ENCODE results near the gene PCYOX1L.
A peak's percentile ranks its signal among the peaks of the same experiment; 100 is the strongest.

The PCYOX1L gene

DNA sequence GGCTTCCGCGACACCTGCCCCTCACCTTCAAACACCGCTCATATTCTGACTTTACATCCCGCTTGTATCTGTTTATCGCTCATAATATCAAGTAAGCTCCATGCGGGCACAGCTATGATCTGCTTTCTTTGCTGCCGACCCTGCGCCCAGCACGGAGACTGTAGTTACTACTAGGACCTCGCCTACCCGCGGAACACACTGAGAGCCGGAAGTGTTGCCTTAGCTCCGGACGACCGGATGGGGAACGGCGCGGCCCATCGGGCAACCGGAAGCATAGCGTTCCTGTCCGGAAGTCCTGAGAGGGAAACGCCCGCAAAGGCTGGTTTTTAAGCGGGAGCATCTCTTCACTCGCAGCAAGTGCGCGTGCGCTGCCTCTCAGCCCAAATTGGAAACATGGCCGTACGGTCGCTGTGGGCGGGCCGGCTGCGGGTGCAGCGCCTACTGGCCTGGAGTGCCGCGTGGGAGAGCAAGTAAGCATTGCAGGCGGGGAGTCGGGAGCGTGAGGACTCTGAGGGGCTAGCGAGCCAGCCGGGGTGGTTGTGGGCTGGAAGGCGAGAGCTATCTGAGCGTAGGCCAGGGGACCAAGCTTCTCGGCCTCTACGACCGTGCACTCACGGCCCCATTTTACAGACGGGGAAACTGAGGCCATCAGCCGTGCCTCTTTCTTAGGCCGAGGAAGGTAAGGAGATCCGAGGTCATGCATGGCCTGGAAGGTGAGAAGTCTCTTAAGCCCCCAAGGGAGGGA, 12.5 kb upstream of the PCYOX1L start, which contains the start of gene GRPEL2:
Gene GRPEL2 (plus strand): TSS at position 353 of the 745 bp plus-strand sequence. CDS start 41 bp downstream, at position 394.
- H3K4me3 ChIP-seq (ENCODE audit: low read depth, low read length) = peak within 1 kb of the TSS; percentile 98
- TF ChIP-seq, protein P1, sequence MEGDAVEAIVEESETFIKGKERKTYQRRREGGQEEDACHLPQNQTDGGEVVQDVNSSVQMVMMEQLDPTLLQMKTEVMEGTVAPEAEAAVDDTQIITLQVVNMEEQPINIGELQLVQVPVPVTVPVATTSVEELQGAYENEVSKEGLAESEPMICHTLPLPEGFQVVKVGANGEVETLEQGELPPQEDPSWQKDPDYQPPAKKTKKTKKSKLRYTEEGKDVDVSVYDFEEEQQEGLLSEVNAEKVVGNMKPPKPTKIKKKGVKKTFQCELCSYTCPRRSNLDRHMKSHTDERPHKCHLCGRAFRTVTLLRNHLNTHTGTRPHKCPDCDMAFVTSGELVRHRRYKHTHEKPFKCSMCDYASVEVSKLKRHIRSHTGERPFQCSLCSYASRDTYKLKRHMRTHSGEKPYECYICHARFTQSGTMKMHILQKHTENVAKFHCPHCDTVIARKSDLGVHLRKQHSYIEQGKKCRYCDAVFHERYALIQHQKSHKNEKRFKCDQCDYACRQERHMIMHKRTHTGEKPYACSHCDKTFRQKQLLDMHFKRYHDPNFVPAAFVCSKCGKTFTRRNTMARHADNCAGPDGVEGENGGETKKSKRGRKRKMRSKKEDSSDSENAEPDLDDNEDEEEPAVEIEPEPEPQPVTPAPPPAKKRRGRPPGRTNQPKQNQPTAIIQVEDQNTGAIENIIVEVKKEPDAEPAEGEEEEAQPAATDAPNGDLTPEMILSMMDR (conservative IDR thresholded peaks at IDR 0.05; ENCODE audit: low read depth, low read length) = no peak
- peak; percentile 98 for DNase-seq (ENCODE audit: low read depth)

DNA sequence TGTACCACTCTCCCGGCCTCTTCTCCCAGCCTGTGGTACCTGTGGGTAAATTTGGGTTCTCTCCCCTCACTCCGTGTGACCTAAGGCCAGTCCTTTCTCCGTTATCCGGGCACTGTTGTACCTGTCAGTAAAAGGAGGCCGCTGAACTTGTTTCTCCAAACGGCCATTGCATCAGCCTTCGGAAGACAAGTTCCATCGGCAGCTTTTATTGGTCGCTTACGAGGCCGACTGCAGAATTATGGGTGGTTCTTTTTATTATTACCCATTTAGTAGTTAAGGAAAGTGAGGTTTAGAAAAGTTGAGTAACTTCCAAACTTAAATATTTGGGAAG, 12.0 kb upstream of the PCYOX1L start:
- TF ChIP-seq, protein P1 (conservative IDR thresholded peaks at IDR 0.05; ENCODE audit: low read depth, low read length) = no peak
- DNase-seq (ENCODE audit: low read depth) = peak; percentile 62
- peak overlapping the region; percentile 98 for H3K4me3 ChIP-seq (ENCODE audit: low read depth, low read length)

DNA sequence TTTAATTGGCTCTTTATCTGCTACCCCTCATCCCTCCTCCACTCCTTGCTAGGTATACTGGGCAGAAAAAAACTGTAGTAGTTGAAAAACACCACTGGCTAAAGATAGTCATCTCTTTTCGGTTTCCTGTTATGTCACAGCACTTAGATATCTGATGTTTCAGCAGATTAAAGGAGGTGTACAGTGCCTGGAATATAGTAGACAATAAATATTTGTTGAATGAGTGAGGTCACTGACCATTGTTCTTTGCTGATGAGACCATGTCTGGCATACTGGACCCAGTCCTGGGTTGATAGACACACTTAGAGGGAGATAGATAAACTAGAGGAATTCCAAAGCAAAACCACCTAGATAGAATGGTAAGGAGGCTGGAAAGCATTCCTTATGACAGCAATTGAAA, 9.3 kb upstream of the PCYOX1L start:
- TF ChIP-seq, protein P1 (conservative IDR thresholded peaks at IDR 0.05; ENCODE audit: low read depth, low read length) = no peak
- no peak overlapping the region for H3K4me3 ChIP-seq (ENCODE audit: low read depth, low read length)
- no peak for DNase-seq (ENCODE audit: low read depth)

DNA sequence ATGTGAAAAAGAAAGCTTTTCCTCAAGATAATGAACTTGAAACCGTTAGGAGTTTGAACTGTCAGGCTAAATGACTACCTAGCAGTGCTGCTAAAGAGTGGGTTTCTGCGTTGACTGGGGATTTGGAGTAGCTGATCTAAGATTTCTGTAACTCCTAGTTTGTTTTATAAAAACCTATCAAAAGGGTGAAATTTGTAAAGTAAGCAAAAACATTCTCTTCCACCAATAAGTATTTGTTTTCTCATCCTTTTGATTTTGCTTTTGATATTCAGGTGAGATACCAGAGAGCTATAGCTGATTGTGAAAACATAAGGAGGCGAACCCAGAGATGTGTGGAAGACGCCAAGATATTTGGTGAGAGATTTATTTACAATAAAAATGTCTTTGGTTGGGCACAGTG, 8.5 kb upstream of the PCYOX1L start:
- no peak overlapping the region for H3K4me3 ChIP-seq (ENCODE audit: low read depth, low read length)
- TF ChIP-seq, protein P1 (conservative IDR thresholded peaks at IDR 0.05; ENCODE audit: low read depth, low read length) = no peak
- no peak for DNase-seq (ENCODE audit: low read depth)

DNA sequence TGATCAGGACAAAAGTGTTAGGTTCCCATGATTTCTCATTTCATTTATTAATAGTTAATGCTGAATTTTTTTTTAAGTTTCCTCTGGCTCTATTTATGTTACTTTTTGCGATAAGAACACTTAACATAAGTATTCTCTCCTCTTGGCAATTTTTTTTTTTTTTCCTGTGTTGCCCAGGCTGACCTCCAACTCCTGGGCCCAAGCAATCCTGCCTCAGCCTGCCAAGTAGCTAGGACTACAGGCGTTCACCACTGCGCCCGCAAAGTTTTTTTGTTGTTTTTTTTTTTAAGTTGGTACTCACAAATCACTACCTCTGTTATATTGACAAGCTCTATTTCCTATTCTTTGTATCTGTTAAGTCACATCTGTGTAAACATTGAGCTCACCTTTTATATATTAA, 5.7 kb upstream of the PCYOX1L start:
- DNase-seq (ENCODE audit: low read depth) = no peak
- no peak overlapping the region for H3K4me3 ChIP-seq (ENCODE audit: low read depth, low read length)
- TF ChIP-seq, protein P1 (conservative IDR thresholded peaks at IDR 0.05; ENCODE audit: low read depth, low read length) = no peak

DNA sequence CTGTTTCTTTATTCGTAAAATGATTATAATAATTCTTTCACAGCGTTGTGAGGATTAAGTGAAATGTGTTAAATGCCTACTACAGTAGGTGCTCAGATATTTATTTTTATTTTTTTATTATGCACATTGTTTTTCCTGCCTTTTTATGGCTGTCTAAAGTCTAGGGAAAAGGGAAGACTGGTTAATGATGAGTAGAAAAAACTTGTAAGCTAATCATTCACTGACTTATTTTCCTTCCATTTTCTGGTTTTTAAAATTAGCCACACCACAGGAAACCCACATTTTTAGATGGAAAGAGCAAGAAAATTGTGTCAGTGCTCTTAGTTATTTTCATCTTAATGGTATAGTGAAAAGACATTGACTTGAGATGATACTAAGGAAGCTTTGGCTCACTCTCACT, 3.9 kb upstream of the PCYOX1L start:
- TF ChIP-seq, protein P1 (conservative IDR thresholded peaks at IDR 0.05; ENCODE audit: low read depth, low read length) = no peak
- no peak for DNase-seq (ENCODE audit: low read depth)
- no peak overlapping the region for H3K4me3 ChIP-seq (ENCODE audit: low read depth, low read length)

DNA sequence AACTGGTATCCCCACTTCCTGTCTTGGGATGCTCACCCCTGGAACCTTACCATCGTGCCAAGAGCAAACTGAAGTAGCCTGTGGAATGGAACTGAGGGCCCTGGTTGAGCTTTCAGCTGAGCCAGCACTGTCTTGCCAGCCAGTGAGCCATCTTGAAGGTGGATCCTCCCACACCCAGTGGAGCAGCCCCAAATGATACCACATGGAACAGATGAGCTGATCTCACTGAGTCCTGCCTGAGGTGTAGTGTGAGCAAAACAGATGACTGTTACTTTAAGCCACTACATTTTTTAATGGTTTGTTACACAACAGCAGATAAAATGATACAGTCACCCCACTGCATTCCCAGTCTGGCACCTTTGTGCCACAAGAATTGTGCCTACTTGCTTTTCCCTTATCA, 2.2 kb upstream of the PCYOX1L start:
- no peak overlapping the region for H3K4me3 ChIP-seq (ENCODE audit: low read depth, low read length)
- TF ChIP-seq, protein P1 (conservative IDR thresholded peaks at IDR 0.05; ENCODE audit: low read depth, low read length) = no peak
- no peak for DNase-seq (ENCODE audit: low read depth)

Measured in choroid plexus epithelial cell (primary cell).